Neutrophil (primary cell): Measurements from ENCODE around the gene ZNF581.

Experiments used
- H3K27ac ChIP-seq: fragments of 200-600 bp; sonication (generic); 2 replicates; pipeline ENCODE4 v1.5.1; 2016; ENCODE audit warnings: mild to moderate bottlenecking, moderate library complexity
- H3K27me3 ChIP-seq: fragments of 200-600 bp; sonication (generic); 2 replicates; pipeline ENCODE4 v1.6.0; 2016; ENCODE audit warnings: mild to moderate bottlenecking
- H3K36me3 ChIP-seq: fragments of 200-600 bp; sonication (generic); 2 replicates; pipeline ENCODE4 v1.5.1; 2017
- H3K4me1 ChIP-seq, 2 experiments: fragments of 200-600 bp in 1 of 2; sonication (generic) in 1 of 2; 1 replicate in 1 of 2; 2 replicates in 1 of 2; pipeline versions ENCODE4 v1.5.1 to v1.6.1; 2013 to 2016; ENCODE audit warnings: low read depth in 1 of 2, low read length in 1 of 2, mild to moderate bottlenecking in 1 of 2, moderate library complexity in 1 of 2; ENCODE audit not compliant: control insufficient read depth in 1 of 2, insufficient read depth in 1 of 2
- H3K4me3 ChIP-seq, 2 experiments: fragments of 200-600 bp in 1 of 2; sonication (generic) in 1 of 2; 1 replicate in 1 of 2; 2 replicates in 1 of 2; pipeline ENCODE4 v1.5.1; 2013 to 2016; ENCODE audit warnings: low read depth in 1 of 2, low read length in 1 of 2, mild to moderate bottlenecking in 1 of 2, moderate library complexity in 1 of 2
- H3K9me3 ChIP-seq: fragments of 200-600 bp; sonication (generic); 2 replicates; pipeline ENCODE4 v1.5.1; 2016
- TF ChIP-seq, protein P1 (sequence below): fragments of 200-600 bp; sonication (generic); IDR thresholded peaks from 2 replicates; pipeline ENCODE4 v1.5.1; 2016; ENCODE audit warnings: antibody characterized with exemption

ZNF581 gene

DNA sequence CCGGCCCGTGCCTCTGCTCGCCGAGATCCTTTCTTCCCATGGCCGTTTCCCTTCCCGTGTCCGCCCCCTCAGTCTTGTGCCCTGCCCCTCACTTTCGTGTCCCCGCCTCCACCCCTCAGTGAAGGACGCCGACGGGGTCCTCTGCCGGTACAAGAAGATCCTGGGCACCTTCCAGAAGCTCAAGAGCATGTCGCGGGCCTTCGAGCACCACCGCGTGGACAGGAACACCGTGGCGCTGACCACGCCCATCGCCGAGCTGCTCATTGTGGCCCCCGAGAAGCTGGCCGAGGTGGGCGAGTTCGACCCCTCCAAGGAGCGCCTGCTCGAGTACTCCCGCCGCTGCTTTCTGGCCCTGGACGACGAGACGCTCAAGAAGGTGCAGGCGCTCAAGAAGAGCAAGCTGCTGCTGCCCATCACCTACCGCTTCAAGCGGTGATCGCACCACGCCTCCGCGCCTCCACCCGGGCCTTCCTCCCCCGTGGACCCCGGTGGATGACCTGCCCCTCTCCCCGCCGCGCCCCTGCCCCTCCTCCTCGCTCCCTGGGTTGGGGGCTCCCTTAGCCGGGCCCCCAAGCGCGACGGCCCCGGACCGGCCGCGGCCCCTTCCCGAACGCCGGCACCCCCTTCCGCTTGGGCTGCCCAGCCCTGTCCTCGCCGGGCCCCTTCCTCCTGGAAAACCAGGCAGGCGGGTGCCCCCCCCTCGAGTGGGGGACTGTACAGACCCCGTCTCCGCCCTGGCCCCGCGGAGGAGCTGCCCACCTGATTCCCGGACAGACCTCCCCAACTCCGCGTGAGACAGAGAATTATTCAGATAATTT lies 9.1 kb downstream of the ZNF581 start:
- H3K36me3 ChIP-seq: peaks cover 7% of the 10 kb centered on the region
- H3K27me3 ChIP-seq: peaks cover 21% of the 10 kb centered on the region
- peaks cover 40 to 42% of the 10 kb centered on the region in 2 experiments for H3K4me1 ChIP-seq
- TF ChIP-seq, protein P1, sequence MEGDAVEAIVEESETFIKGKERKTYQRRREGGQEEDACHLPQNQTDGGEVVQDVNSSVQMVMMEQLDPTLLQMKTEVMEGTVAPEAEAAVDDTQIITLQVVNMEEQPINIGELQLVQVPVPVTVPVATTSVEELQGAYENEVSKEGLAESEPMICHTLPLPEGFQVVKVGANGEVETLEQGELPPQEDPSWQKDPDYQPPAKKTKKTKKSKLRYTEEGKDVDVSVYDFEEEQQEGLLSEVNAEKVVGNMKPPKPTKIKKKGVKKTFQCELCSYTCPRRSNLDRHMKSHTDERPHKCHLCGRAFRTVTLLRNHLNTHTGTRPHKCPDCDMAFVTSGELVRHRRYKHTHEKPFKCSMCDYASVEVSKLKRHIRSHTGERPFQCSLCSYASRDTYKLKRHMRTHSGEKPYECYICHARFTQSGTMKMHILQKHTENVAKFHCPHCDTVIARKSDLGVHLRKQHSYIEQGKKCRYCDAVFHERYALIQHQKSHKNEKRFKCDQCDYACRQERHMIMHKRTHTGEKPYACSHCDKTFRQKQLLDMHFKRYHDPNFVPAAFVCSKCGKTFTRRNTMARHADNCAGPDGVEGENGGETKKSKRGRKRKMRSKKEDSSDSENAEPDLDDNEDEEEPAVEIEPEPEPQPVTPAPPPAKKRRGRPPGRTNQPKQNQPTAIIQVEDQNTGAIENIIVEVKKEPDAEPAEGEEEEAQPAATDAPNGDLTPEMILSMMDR: no peak
- no peak overlapping the region for H3K27ac ChIP-seq
- no peak overlapping the region for H3K4me3 ChIP-seq
- H3K9me3 ChIP-seq: no peaks in the 10 kb centered on the region

- H3K4me1 ChIP-seq: peaks cover 33 to 38% of the 10 kb centered on the region in 2 experiments
Observed at GRCh38 chr19:55653651-55654322, 10.3 kb downstream of the ZNF581 start.

GRCh38 chr19:55654323-55654867 lies 10.9 kb downstream of the ZNF581 start:
- peak overlapping the region; percentile 96 for H3K27ac ChIP-seq
- no peaks in the 10 kb centered on the region for H3K9me3 ChIP-seq
- H3K4me3 ChIP-seq: peak overlapping the region; percentile 71 to 100
- TF ChIP-seq, protein P1: peak; percentile 23
- peaks cover 2% of the 10 kb centered on the region for H3K27me3 ChIP-seq
- peaks cover 29 to 36% of the 10 kb centered on the region in 2 experiments for H3K4me1 ChIP-seq
- peaks cover 14% of the 10 kb centered on the region for H3K36me3 ChIP-seq

More at GRCh38 chr19:55653651-55654322, 10.3 kb downstream of the ZNF581 start:
- Histone ChIP-seq H3K4me3 (peak overlapping the region; percentile 71 to 100), H3K27ac (peak overlapping the region; percentile 96), H3K9me3 (no peaks in the 10 kb centered on the region), H3K36me3 (peaks cover 9% of the 10 kb centered on the region), H3K27me3 (peaks cover 8% of the 10 kb centered on the region)
- TF ChIP-seq, protein P1: peak; percentile 98

DNA sequence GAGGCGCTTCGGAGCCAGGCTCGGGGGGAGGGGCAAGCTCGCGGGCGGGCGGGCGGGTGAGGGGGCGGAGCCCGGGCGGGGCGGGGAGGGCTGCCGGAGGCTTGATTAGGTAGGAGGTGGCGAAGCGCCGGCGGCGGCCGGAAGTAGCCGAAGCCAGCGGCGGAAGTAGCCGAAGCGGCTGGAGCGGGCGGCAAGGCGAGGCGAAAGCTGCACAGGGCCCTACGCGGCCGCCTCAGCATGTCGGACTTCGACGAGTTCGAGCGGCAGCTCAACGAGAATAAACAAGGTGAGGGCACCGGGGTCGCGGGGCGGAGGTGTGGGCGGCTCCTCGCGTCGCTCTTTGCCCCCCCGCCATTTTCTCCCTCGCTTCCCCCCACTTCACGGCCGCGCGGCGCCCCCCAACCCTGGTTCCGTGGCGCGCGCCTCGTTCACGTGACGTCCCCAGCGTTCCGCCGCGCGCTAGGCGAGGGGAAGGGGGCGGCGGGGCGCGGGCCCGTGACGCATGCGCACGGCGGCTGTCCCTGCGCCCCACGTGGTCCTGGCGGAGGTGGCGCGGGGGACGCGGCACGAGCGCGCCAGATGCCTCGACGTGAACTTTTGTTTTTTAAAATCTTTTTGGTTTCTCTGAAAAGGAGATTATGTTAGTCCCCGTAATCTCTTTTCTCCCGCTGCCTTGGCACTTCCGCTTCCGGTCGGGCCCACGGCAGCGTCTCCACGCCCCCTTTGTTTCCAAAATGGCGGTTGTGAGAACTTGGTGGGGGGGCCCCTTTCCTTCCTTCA lies 11.6 kb downstream of the ZNF581 start, which contains the start of gene U2AF2:
Gene U2AF2 (plus strand): TSS at position 168 of the 780 bp plus-strand sequence. CDS start 70 bp downstream, at position 238.
- H3K4me3 ChIP-seq: peak within 1 kb of the TSS; percentile 71 to 100
- peaks cover 20% of the 10 kb centered on the region for H3K36me3 ChIP-seq
- H3K9me3 ChIP-seq: no peaks in the 10 kb centered on the region
- H3K27ac ChIP-seq: peak within 1 kb of the TSS; percentile 96
- TF ChIP-seq, protein P1: no peak
- no peaks in the 10 kb centered on the region for H3K27me3 ChIP-seq
- peaks cover 29 to 36% of the 10 kb centered on the region in 2 experiments for H3K4me1 ChIP-seq

- Histone ChIP-seq H3K4me3 (peak overlapping the region; percentile 71 to 100), H3K4me1 (peaks cover 29 to 36% of the 10 kb centered on the region in 2 experiments), H3K9me3 (no peaks in the 10 kb centered on the region), H3K36me3 (peaks cover 26% of the 10 kb centered on the region), H3K27me3 (no peaks in the 10 kb centered on the region), H3K27ac (peak overlapping the region; percentile 96)
- TF ChIP-seq, protein P1: no peak
Observed at GRCh38 chr19:55655648-55656040, 12.2 kb downstream of the ZNF581 start.
